Adrenal gland (tissue), 5 donors: Measurements from ENCODE around the gene SLC14A1.

Source experiments
- CTCF ChIP-seq, 6 experiments: fragments of 450-650 bp in 4 of 6; fragments of 200-600 bp in 2 of 6; sonication (generic) in 1 of 6; IDR thresholded peaks; 1 replicate in 5 of 6; 2 replicates in 1 of 6; pipeline versions ENCODE4 v1.5.1 to v1.8.0; 2016 to 2021; ENCODE audit warnings: antibody characterized with exemption in 6 of 6, mild to moderate bottlenecking in 2 of 6, moderate library complexity in 1 of 6
- POLR2A ChIP-seq, 2 donors: fragments of 450-650 bp; IDR thresholded peaks; one replicate each; pipeline ENCODE4 v1.6.1; 2017; ENCODE audit warnings: antibody characterized with exemption in 2 of 2, mild to moderate bottlenecking in 2 of 2, moderate library complexity in 1 of 2
- donor health status: DM: no; HTN: no; CAD: no.

- TF ChIP-seq POLR2A (IDR thresholded peaks at IDR 0.05) (no peak), CTCF (IDR thresholded peaks at IDR 0.05) (peak; percentile 57 to 89 (median 84))
Observed at GRCh38 chr18:45690975-45691815, 32.8 kb upstream of the SLC14A1 start.
